NCI-H345 treated with DMSO at 0.1 percent for 48 hours (cell line): ENCODE data around the gene PTPRD.
"Not testable (repeated sequence)": the region's sequence is repeated elsewhere in the genome, so short reads cannot be mapped to it uniquely, and the experiment has no call there.

Experiments used
- DNase-seq: peaks from one replicate; lab custom pipeline; 2025; ENCODE audit not compliant: unreplicated experiment; lab: John Stamatoyannopoulos, UW

The PTPRD gene

GRCh38 chr9:9536523-9536922, 1076.3 kb downstream of the PTPRD start:
- DNase-seq = no peak

- no peak for DNase-seq
These were observed 1089.2 kb downstream of the PTPRD start for GRCh38 chr9:9523476-9524139.

GRCh38 chr9:9522406-9522805, 1090.4 kb downstream of the PTPRD start:
- DNase-seq = no peak

- DNase-seq = no peak
These were observed 1091.6 kb downstream of the PTPRD start for GRCh38 chr9:9521033-9521779.

GRCh38 chr9:9504869-9505268, 1107.9 kb downstream of the PTPRD start:
- DNase-seq = no peak

GRCh38 chr9:9499546-9499945, 1113.3 kb downstream of the PTPRD start:
- no peak for DNase-seq

- no peak for DNase-seq
These were observed 1114.0 kb downstream of the PTPRD start for GRCh38 chr9:9498846-9499245.

- DNase-seq = no peak
These were observed 1114.7 kb downstream of the PTPRD start for GRCh38 chr9:9498128-9498527.

- DNase-seq = no peak
These were observed 1118.5 kb downstream of the PTPRD start for GRCh38 chr9:9494336-9494735.

- no peak for DNase-seq
These were observed 1120.3 kb downstream of the PTPRD start for GRCh38 chr9:9492506-9492905.

GRCh38 chr9:9489183-9489582, 1123.6 kb downstream of the PTPRD start:
- DNase-seq = no peak

- DNase-seq = no peak
These were observed 1129.6 kb downstream of the PTPRD start for GRCh38 chr9:9483175-9483574.

GRCh38 chr9:9478741-9479140, 1134.1 kb downstream of the PTPRD start:
- DNase-seq = no peak

- DNase-seq = no peak
These were observed 1143.5 kb downstream of the PTPRD start for GRCh38 chr9:9469271-9469670.

GRCh38 chr9:9441874-9442273, 1170.9 kb downstream of the PTPRD start:
- DNase-seq = not testable (repeated sequence)

- DNase-seq = no peak
These were observed 1175.2 kb downstream of the PTPRD start for GRCh38 chr9:9437641-9438040.

- DNase-seq = not testable (repeated sequence)
These were observed 1186.3 kb downstream of the PTPRD start for GRCh38 chr9:9426454-9426853.

- DNase-seq = no peak
These were observed 1200.6 kb downstream of the PTPRD start for GRCh38 chr9:9412241-9412640.

- DNase-seq = no peak
These were observed 1202.1 kb downstream of the PTPRD start for GRCh38 chr9:9410736-9411135.

GRCh38 chr9:9399982-9400381, 1212.8 kb downstream of the PTPRD start:
- DNase-seq = no peak

GRCh38 chr9:9396518-9396917, 1216.3 kb downstream of the PTPRD start:
- DNase-seq = no peak

GRCh38 chr9:9395539-9395938, 1217.3 kb downstream of the PTPRD start:
- no peak for DNase-seq

- no peak for DNase-seq
These were observed 1220.0 kb downstream of the PTPRD start for GRCh38 chr9:9392755-9393154.
